ENCODE data around the gene TES.

DNA sequence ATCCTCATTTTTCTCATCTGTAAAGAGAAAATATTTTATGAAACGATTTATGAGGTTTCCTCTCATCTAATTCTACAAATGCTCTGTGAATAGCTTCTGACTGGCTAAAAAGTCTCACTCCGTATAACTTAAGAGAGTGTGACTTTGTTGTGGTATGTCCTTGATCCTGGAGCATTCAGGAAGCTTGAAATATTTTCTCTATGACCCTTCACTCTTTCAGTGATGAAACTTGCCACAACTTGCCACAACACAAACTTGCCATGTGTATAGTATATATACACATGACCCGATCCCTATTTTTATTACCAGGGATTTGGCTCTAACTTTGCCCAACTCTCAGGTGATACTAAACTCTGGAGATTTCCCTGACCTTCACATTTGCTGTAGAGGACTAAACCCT is 74.1 kb downstream of the TES start:
- TF ChIP-seq CTCF (IDR thresholded peaks at IDR 0.05; ENCODE audit: low read depth, low read length) (no peak), POLR2A (IDR thresholded peaks at IDR 0.05; ENCODE audit: extremely low read depth, insufficient read length) (no peak)
